ENCODE measurements around the gene PPP1R13B.

The PPP1R13B gene

DNA sequence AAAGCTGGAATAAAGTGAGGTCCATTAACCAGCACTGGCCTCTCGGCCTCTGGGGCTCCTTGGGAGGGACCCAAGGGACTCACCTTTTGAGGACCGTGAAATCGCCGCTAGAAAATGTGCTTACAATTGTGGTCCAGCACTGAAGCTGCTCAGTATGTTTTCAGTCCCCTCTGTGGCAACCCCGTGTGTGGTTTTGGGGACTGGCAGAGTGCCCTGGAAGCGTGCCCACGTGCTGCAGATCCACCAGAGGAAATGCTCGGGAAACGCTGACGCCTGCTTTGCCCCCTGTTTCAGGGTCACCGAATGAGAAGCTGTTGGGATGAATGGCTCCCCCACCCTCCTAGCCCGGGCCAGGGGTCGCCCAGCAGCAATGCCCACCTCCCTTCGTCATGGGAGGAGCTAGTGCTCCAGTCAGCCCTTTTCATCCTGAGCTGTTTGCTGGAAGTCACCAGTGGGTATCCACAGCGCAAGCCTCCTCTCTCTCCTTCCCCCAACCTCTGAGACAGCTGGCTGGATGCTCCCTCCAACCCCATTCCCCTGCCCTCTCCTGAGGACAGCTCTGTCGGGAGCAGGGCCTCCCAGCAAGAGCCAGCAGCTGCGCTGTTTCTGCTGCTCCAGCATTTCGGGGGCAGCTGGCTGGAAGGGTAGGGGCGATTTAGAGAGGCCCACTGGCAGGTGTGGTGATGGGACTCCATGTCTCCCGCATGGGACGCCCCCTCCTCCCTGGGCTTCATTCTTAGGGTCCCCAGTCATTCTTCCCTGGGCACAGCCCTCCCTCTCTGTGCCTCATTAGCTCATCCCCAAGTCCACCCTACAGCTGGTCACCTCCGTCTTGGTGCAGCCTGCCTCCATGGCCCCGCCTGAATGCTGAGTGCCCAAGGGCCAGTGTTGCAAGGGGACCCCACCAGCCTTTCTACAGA is 33.2 kb upstream of the PPP1R13B start:
- no peak for DNase-seq (ENCODE audit: low read depth in 2 of 2)

GRCh38 chr14:103879570-103880347 is 32.4 kb upstream of the PPP1R13B start:
- no peak for DNase-seq (ENCODE audit: low read depth in 2 of 2)

- no peak for DNase-seq (ENCODE audit: low read depth in 2 of 2)
Observed at GRCh38 chr14:103879118-103879569, 31.8 kb upstream of the PPP1R13B start.

GRCh38 chr14:103878180-103878579 is 30.8 kb upstream of the PPP1R13B start:
- no peak for DNase-seq (ENCODE audit: low read depth in 2 of 2)

DNA sequence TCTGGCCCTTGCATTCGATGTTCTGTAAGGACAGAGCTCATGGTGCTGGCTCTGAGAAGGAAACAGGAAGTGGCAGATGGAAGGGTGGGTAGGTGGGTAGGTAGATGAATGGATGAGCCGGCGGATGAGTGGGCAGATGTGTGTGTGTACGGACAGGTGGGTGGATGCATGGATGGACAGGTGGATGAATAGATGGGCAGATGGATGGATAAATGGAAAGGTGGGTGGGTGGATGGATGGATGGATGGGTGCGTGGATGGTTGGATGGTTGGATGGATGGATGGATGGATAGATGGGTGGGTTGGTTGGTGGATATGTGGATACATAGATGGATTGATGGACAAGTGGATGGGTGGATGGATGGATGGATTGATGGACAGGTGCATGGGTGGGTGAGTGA is 27.6 kb upstream of the PPP1R13B start:
- DNase-seq (ENCODE audit: low read depth in 2 of 2), result no peak

DNA sequence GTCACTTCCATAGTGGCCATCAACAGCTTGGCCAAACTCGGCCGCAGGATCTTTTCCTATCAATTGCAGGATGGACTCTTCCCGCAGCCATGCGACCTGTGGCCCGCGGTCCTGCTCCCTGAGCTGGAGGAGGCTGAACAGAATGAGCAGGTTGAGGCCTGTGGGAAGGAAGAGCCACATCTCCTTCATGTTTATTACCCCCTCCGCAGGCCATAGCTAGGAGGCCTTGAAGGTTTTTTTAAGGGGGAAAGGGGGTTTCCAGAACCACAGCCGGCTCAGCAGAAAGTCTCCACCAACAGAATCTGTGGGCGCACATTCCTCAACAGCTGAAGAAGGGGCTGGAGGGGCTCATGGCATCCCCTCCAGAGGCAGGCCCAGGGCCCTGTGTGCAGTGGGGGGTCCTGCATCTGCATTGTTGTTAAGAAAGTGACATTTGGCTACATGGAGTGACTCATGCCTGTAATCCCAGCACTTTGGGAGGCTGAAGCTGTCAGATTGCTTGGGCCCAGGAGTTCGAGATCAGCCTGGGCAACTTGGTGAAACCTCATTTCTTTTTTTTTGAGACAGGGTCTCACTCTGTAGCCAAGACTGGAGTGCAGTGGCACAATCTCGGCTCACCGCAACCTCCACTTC is 25.2 kb upstream of the PPP1R13B start:
- DNase-seq (ENCODE audit: low read depth in 2 of 2), result no peak

- peak; percentile 33 to 76 for DNase-seq (ENCODE audit: low read depth in 2 of 2)
Observed at GRCh38 chr14:103871596-103872480, 24.5 kb upstream of the PPP1R13B start.

GRCh38 chr14:103870891-103871595 is 23.7 kb upstream of the PPP1R13B start:
- DNase-seq (ENCODE audit: low read depth in 2 of 2), result no peak

- no peak for DNase-seq (ENCODE audit: low read depth in 2 of 2)
Observed at GRCh38 chr14:103870144-103870876, 22.9 kb upstream of the PPP1R13B start.

GRCh38 chr14:103869406-103870143 is 22.2 kb upstream of the PPP1R13B start:
- DNase-seq (ENCODE audit: low read depth in 2 of 2), result no peak

- DNase-seq (ENCODE audit: low read depth in 2 of 2), result no peak
Observed at GRCh38 chr14:103868242-103868897, 21.0 kb upstream of the PPP1R13B start.

DNA sequence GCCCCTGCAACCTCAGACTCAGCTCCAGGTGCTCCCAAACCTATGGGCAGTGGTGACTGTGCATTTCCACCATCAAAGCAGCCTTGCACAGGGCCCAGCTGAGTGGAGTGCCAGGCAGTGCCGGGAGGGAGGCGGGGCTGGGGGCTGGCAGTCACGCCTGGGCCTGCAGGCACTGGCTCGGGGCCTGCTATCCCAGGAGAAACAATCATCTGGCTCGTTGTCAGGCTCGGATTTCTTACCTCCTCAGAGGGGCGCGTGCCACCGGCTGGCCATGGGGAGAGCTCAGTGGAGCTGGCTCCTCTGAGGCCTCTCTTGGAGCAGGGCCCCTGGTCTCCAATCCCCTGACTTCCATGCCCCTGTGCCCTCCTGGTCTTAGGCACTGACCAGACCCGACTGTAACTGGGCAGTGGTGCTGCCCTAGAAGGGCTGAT is 20.2 kb upstream of the PPP1R13B start:
- DNase-seq (ENCODE audit: low read depth in 2 of 2), result no peak

DNA sequence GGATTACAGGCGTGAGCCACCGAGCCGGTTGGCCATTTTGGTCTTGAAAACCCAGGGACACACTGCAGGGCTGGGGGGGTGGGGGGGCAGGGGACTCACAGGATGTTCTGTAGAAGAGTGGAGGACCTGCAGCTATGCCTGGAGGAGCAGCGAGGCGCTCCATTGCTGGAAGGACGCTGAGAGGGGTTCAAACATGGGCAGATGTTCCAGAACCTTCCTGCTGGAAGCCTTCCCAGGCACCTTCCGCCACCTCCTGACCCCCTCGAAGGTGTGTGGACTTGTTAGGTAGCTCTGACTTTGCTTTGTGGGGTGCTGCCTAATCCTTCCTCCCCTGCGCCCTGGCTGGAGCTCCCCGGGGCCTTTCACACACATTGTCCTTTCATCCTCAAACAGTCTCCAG is 19.6 kb upstream of the PPP1R13B start:
- DNase-seq (ENCODE audit: low read depth in 2 of 2), result no peak

DNA sequence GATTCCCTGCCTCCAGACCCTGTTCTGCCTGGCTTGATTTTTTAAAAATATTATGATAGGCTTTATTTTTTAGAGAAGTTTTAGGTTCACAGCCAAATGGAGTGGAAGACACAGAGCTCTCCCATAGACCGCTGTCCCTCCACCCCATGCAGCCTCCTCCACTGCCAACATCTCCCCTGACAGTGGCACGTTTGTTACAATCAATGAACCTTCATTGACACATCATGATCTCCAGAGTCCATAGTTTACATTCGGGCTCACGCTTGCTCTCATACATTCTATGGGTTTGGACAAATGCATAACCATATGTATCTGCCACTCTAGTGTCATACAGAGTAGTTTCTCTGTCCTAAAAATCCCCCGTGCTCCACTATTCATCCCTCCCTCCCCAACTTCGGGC is 15.9 kb upstream of the PPP1R13B start:
- no peak for DNase-seq (ENCODE audit: low read depth in 2 of 2)

DNA sequence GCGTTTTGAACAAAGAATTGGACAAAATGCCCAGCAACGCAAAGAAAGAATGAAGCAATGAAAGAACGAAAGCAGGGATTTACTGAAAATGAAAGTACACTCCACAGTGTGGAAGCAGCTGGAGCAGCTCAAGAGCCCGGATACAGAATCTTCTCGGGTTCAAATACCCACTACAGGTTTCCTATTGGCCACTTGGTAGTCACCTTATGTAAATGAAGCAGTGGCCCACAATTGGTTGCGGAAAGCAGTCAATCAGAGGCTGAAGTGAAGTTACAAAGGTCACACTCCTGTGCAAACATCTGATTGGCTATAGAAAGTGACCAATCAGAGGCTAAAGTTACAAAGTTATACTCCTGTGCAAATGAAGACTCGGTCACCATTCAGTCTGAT is 15.0 kb upstream of the PPP1R13B start:
- DNase-seq (ENCODE audit: low read depth in 2 of 2), result no peak

- DNase-seq (ENCODE audit: low read depth in 2 of 2), result no peak
Observed at GRCh38 chr14:103861413-103862392, 14.3 kb upstream of the PPP1R13B start.

- DNase-seq (ENCODE audit: low read depth in 2 of 2), result no peak
Observed at GRCh38 chr14:103859416-103860202, 12.2 kb upstream of the PPP1R13B start.

All from stimulated activated CD4-positive, alpha-beta T cell treated with anti-CD3 and anti-CD28 coated beads, Interleukin-15, amount 100 ng/mL, for 48 hours (primary cell).